Measurements from ENCODE around the gene PAPLN.

- TF ChIP-seq EZH2 (IDR thresholded peaks at IDR 0.05; ENCODE audit: low read length, unreplicated experiment) (no peak), EZH2phosphoT487 (IDR thresholded peaks at IDR 0.05; ENCODE audit: borderline replicate concordance, low read length) (no peak)
Observed at GRCh38 chr14:73249564-73250316, 12.4 kb downstream of the PAPLN start.
